ENCODE measurements around the gene SLX4.

SLX4 gene

DNA sequence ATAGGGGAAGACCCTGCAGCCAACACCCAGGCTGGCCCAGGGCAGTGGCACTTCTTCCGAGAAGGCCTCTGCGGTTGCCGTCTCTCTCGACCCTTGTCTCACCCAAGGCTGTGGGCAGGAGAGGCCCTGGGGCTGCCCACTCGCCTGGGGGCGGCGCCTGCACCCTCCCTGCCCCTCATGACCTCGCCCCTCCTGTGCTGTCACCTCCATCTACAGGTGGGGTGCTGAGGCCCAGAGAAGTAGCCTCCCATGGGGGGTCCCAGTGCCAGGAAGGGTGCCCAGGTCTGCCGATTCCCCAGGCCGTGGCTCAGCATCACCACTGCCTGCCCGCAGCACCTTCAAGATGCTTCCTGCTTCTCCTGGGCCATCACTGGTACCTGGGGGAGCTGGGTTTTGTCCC lies 35.2 kb downstream of the SLX4 start:
- peaks cover 7% of the 10 kb centered on the region for H3K36me3 Mint-ChIP-seq (ENCODE audit: low read depth)
- H3K27me3 Mint-ChIP-seq, result peaks cover 36% of the 10 kb centered on the region
- intact Hi-C loops (cut with micrococcal nuclease), result no loop called here

DNA sequence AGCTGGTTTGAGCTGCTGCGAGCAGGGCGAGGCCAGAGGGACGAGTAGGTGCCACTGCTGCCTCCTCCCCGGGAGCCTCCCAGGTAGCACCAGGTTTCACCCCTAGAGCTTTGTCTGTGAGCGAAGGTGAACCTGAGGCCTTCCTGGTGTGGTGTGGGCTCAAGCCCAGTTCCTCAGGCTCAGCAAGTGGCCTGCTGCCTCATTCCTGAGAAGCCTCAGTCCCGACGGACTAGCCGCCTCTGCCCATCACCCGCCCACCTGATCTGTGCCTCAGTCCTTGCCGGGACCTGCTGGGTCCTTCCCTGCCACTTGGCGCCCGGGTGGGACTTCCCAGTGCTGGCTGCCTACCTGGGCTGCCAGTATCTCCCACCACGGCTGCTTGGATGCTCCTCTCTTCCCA lies 35.9 kb downstream of the SLX4 start:
- peaks cover 3% of the 10 kb centered on the region for H3K36me3 Mint-ChIP-seq (ENCODE audit: low read depth)
- H3K4me3 Mint-ChIP-seq, result no peak overlapping the region
- H3K4me1 Mint-ChIP-seq (ENCODE audit: low read depth), result peaks cover 40% of the 10 kb centered on the region
- intact Hi-C loops (cut with micrococcal nuclease), result no loop called here
- H3K27ac Mint-ChIP-seq, result no peak overlapping the region
- H3K9me3 Mint-ChIP-seq, result peaks cover 9% of the 10 kb centered on the region
- H3K27me3 Mint-ChIP-seq, result peaks cover 35% of the 10 kb centered on the region

More for the DNA sequence above, 35.2 kb downstream of the SLX4 start:
- peaks cover 2% of the 10 kb centered on the region for H3K9me3 Mint-ChIP-seq
- no peak overlapping the region for H3K27ac Mint-ChIP-seq
- no peak overlapping the region for H3K4me3 Mint-ChIP-seq
- H3K4me1 Mint-ChIP-seq (ENCODE audit: low read depth), result peaks cover 47% of the 10 kb centered on the region

DNA sequence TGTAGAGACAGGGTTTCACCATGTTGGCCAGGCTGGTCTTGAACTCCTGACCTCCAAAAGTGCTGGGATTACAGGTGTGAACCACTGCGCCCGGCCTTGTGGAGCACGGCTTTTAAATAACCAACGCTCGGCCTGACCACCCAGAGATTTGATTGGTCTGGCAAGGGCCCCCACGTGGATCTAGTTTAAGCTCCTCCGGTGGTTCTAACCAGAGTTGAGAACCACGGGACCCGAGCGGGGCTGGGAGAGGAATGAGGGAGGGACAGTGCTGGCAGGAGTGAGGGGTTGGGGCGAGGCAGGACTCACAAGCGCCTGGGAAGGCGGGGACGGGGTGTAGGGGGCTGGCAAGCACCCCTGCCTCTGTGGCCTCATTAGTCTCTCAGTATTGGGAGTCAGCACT lies 37.2 kb downstream of the SLX4 start:
- peaks cover 35% of the 10 kb centered on the region for H3K27me3 Mint-ChIP-seq
- H3K27ac Mint-ChIP-seq, result no peak overlapping the region
- H3K36me3 Mint-ChIP-seq (ENCODE audit: low read depth), result peaks cover 7% of the 10 kb centered on the region
- H3K4me1 Mint-ChIP-seq (ENCODE audit: low read depth), result peaks cover 27% of the 10 kb centered on the region
- H3K9me3 Mint-ChIP-seq, result peaks cover 15% of the 10 kb centered on the region
- no peak overlapping the region for H3K4me3 Mint-ChIP-seq
- intact Hi-C loops (cut with micrococcal nuclease), result no loop called here

DNA sequence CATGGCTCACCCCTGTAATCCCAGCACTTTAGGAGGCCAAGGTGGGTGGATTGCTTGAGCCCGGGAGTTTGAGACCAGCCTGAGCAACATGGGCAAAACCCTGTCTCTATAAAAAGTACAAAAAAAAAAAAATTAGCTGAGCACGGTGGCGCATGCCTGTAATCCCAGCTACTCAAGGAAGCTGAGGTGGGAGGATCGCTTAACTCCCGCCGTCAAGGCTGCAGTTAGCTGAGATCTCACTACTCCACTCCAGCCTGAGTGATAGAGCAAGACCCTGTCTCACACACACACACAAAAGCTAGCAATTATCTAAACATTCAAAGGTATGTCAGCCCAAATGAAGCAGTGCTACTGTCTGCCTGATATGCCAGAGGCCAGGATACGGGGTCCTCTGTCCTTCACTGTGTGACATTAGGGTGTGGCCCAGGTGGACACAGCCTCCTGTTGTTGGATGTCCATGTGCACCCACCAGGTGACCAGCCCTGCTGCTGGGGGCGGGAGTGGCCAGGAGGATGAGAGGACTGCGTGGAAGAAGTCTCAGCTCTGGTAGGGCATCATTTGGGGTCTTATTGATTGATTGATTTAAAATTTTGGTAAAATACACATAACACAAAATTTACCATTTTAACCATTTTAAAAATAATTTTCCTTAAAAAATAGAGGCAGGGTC lies 38.1 kb downstream of the SLX4 start:
- Mint-ChIP-seq H3K27ac (no peak overlapping the region), H3K4me3 (no peak overlapping the region)

DNA sequence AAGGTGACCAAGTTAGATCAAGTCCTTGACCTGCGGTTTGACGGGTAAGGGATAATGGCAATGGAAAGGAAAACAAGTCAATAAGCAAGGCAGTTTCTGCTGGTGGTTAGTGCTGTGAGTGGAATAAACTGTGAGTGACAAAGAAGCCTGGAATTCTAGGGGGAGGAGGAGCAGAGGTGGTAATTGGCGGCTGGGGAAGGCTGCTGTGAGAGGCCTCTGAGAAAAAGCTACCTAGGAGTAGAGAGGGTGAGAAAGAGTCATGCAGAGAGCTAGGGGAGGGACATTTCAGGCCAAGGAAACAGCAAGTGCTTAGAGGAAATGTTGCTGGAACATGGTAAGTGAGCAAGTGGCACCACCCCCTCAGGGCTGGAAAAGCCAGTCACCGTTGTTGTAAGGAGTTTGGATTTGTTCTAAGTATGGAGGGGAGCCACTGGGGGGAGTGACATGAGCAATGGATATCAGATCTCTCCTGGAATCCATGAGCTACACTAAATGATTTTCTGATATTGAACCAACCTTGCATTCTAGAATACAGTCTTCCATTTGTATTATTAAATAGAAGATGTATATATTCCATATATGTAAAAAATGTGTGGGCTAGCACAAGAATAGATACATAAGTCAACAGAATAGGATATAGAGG lies 40.9 kb downstream of the SLX4 start:
- no peak overlapping the region for H3K4me3 Mint-ChIP-seq
- peaks cover 8% of the 10 kb centered on the region for H3K27me3 Mint-ChIP-seq
- H3K4me1 Mint-ChIP-seq (ENCODE audit: low read depth), result no peaks in the 10 kb centered on the region
- H3K27ac Mint-ChIP-seq, result no peak overlapping the region
- H3K9me3 Mint-ChIP-seq, result peaks cover 15% of the 10 kb centered on the region
- intact Hi-C loops (cut with micrococcal nuclease), result no loop called here
- peaks cover 7% of the 10 kb centered on the region for H3K36me3 Mint-ChIP-seq (ENCODE audit: low read depth)

More for the DNA sequence above, 38.1 kb downstream of the SLX4 start:
- peaks cover 18% of the 10 kb centered on the region for H3K4me1 Mint-ChIP-seq (ENCODE audit: low read depth)
- peaks cover 15% of the 10 kb centered on the region for H3K9me3 Mint-ChIP-seq
- peaks cover 30% of the 10 kb centered on the region for H3K27me3 Mint-ChIP-seq
- peaks cover 7% of the 10 kb centered on the region for H3K36me3 Mint-ChIP-seq (ENCODE audit: low read depth)
- intact Hi-C loops (cut with micrococcal nuclease), result no loop called here

DNA sequence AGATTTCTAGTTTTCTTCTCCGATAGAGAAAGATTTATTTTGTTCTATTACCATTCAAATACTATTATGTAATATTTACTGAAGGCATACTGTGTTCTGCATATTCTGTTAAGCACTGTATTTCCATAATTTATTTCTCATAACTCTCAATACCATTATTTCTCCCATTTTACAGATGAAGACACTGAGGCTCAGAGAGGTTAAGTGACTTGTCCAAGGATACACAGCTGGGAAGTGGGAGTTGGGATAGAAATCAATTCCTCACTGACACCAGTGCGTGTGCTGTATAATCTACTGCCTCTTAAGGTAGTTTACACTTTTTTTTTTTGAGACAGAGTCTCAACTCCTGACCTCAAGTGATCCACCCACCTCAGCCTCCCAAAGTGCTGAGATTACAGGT lies 41.6 kb downstream of the SLX4 start:
- intact Hi-C loops (cut with micrococcal nuclease), result no loop called here
- H3K9me3 Mint-ChIP-seq, result peaks cover 15% of the 10 kb centered on the region
- H3K27me3 Mint-ChIP-seq, result peaks cover 6% of the 10 kb centered on the region
- H3K4me1 Mint-ChIP-seq (ENCODE audit: low read depth), result no peaks in the 10 kb centered on the region
- H3K4me3 Mint-ChIP-seq, result no peak overlapping the region
- H3K27ac Mint-ChIP-seq, result no peak overlapping the region
- peaks cover 7% of the 10 kb centered on the region for H3K36me3 Mint-ChIP-seq (ENCODE audit: low read depth)

DNA sequence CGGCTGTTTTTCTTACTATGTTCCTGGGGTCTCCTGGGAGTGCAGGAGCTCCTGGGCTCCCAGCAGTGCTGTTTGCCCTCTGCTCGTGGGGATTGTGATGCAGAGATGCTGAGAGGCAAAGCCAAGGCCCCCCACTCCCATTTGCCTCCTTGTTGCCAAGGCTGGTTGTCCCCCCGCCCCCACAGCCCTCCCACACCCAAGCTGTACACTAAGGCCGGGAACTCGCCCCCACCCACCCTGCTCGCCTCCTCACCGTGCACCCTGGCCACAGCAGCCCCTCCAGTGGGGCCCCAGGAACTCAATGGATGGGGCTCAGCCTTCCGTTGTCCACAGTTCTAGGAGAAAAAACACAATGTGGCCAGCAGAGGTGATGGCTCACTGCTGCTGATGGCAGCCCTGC lies 44.4 kb downstream of the SLX4 start:
- Mint-ChIP-seq H3K27me3 (peaks cover 4% of the 10 kb centered on the region), H3K9me3 (peaks cover 15% of the 10 kb centered on the region), H3K4me1 (ENCODE audit: low read depth) (no peaks in the 10 kb centered on the region), H3K27ac (no peak overlapping the region), H3K36me3 (ENCODE audit: low read depth) (peaks cover 7% of the 10 kb centered on the region), H3K4me3 (no peak overlapping the region)
- intact Hi-C loops (cut with micrococcal nuclease), result no loop called here

DNA sequence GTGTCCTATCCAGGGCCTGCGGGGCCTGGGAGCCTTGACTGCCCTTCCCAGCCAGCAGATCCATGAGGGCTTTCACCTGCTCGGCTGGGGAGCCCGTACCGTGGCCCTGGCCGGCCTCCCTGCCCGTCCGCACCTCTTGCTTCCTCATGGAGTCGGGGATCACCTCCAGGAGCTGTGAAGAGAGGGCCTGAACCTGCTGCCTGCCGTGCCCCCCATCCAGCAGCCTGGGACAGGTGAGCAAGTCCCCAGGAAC lies 46.6 kb downstream of the SLX4 start:
- no peaks in the 10 kb centered on the region for H3K4me1 Mint-ChIP-seq (ENCODE audit: low read depth)
- no peaks in the 10 kb centered on the region for H3K36me3 Mint-ChIP-seq (ENCODE audit: low read depth)
- no peak overlapping the region for H3K4me3 Mint-ChIP-seq
- no peaks in the 10 kb centered on the region for H3K9me3 Mint-ChIP-seq
- H3K27ac Mint-ChIP-seq, result no peak overlapping the region
- peaks cover 4% of the 10 kb centered on the region for H3K27me3 Mint-ChIP-seq
- intact Hi-C loops (cut with micrococcal nuclease), result no loop called here

DNA sequence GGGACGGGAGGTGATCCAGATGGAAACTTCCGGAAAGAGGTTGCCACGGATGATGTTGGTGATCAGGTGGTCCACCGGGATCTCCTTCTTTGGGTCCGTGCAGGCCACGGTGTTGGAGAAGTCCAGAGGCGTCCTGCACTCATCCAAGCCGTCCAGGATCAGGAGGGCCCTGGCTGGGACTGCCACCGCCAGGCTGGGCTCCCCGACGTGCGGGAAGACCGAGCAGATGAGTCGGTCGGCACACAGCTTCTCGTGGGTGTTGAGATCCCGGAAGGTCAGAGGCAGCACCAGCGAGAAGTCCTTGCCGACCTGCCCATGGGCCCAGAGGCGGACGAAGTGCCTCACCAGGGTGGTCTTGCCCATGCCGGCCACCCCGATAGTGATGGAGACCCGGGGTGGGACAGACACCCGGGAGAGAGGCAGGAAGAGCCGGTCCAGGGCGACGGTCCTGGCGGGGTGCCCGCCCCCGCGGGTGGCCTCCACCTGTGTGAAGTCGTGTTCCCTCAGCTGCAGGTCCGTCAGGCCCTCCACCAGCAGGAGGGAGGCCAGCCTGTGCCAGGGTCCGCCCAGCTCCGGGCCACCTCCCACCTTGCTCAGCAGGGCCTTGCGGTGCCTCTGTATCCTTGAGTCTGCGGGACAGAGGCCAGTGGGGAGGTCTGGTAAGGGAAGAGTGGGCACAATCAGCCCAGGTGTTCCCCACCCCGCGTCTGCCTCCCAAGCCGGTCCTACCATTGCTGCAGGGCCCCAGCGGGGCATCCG lies 47.1 kb downstream of the SLX4 start:
- H3K4me1 Mint-ChIP-seq (ENCODE audit: low read depth), result no peaks in the 10 kb centered on the region
- no peak overlapping the region for H3K27ac Mint-ChIP-seq
- peaks cover 4% of the 10 kb centered on the region for H3K27me3 Mint-ChIP-seq
- H3K4me3 Mint-ChIP-seq, result no peak overlapping the region
- no peaks in the 10 kb centered on the region for H3K36me3 Mint-ChIP-seq (ENCODE audit: low read depth)
- H3K9me3 Mint-ChIP-seq, result no peaks in the 10 kb centered on the region
- intact Hi-C loops (cut with micrococcal nuclease), result no loop called here

DNA sequence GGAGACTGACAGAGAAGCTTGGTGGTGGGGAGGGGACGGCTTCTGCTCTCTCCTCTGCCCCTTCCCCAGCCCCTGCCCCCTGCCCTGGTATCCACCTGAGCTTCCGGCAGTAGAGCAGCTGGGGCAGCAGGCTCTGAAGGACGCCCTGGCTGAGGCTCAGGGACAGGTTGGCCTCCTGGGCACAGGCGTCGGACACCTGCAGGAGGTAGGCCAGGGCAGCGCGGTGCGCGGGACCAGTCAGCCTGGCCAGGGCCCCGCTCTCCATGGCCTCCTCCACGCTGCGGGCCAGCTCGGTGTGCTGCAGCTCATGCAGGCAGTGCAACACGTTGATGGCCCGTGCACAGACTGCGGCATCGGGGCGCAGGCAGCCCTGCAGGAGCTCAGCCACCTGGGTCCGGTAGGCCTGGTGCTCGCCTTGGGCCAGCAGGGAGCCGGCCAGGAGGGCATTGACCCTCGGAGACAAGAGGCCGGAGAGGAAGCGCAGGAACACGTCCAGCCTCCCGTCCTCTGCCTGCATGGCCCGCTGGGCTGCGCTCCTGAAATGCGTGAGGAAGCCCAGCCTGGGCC lies 48.4 kb downstream of the SLX4 start:
- no peaks in the 10 kb centered on the region for H3K36me3 Mint-ChIP-seq (ENCODE audit: low read depth)
- no peaks in the 10 kb centered on the region for H3K4me1 Mint-ChIP-seq (ENCODE audit: low read depth)
- no peak overlapping the region for H3K27ac Mint-ChIP-seq
- intact Hi-C loops (cut with micrococcal nuclease), result no loop called here
- peaks cover 4% of the 10 kb centered on the region for H3K27me3 Mint-ChIP-seq
- no peaks in the 10 kb centered on the region for H3K9me3 Mint-ChIP-seq
- H3K4me3 Mint-ChIP-seq, result no peak overlapping the region

DNA sequence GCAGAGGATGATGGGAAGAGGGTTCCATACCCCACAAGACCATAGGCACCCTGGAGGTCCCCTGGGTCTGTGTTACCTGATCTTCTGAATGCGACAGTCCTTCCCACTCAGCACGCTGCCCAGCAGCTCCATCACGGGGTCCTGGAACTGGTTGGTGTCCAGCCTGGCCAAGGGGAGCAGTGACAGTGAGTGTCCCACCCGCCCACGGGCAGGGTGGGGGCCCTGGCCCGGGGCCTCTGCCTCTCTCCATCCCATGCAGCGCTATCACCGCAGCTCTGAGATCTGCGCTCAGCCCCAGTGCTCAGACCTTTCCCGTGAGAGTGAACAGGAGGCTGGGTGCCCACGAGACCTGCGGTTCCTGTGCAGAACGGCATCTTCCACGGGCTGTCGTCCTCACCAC lies 49.8 kb downstream of the SLX4 start:
- Mint-ChIP-seq H3K9me3 (no peaks in the 10 kb centered on the region), H3K4me3 (no peak overlapping the region), H3K27me3 (no peaks in the 10 kb centered on the region), H3K4me1 (ENCODE audit: low read depth) (no peaks in the 10 kb centered on the region), H3K36me3 (ENCODE audit: low read depth) (no peaks in the 10 kb centered on the region), H3K27ac (no peak overlapping the region)
- intact Hi-C loops (cut with micrococcal nuclease), result no loop called here

DNA sequence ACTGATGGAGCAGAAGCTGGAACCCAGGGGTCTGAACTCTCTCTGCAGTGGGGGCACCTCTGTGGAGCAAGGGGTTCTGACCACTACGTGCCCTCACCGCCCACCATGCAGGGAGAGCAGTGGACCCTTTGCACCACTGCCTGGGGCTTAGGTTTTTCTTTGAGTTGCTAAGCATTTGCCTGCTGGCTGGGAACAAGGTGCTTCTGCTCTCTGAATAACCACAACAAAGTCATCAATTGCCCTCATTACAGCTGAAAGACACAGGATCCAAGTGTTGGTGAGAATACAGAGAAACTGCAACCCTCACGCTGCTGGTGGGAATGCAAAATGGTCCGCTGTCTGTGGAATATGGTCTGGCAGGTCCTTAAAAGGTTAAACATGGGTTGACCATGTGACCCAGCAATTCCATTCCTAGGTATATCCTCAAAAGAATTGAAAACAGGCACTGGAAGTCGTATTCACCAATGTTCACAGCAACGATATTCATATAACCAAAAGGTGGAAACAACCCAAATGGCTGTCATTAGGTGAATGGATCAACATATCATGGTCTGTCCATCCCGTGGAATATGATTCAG lies 57.0 kb downstream of the SLX4 start:
- Mint-ChIP-seq H3K27me3 (peaks cover 7% of the 10 kb centered on the region), H3K27ac (no peak overlapping the region), H3K4me3 (no peak overlapping the region), H3K36me3 (ENCODE audit: low read depth) (no peaks in the 10 kb centered on the region), H3K4me1 (ENCODE audit: low read depth) (no peaks in the 10 kb centered on the region), H3K9me3 (peaks cover 15% of the 10 kb centered on the region)
- intact Hi-C loops (cut with micrococcal nuclease), result no loop called here

DNA sequence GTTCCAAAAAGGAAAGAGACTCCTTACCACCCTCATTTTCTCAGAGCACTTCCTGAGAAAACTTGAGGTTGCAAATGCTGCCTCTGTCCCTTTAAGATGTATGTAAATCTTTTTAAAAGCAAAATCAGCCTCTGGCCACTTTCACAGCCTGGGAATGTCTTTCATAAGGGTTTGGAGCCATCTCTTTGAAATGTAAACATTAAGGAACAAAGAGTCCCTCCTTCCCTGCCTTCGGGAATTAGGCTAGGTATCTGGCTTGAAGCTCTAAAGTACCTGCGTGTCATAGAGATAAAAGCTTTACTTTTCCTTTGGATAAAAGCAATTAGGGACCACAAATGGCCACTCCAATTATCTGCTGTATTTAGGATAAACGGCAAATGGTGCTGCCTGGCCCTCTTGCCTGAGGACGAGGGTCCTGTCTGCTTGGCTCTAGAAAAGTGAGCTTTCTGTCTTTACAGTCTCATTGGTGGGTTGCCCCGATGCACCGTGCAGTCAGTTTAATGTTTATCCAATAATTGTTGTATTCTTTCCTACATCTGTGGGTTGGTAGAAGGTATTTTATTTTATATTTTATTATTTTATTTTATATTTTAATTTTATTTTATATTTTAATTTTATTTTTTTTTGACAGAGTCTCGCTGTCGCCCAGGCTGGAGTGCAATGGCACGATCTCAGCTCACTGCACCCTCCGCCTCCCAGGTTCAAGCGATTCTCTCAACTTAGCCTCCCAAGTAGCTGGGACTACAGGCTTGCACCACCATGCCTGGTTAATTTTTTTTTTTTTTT lies 58.1 kb downstream of the SLX4 start:
- Mint-ChIP-seq H3K9me3 (peaks cover 15% of the 10 kb centered on the region), H3K4me3 (no peak overlapping the region), H3K27me3 (peaks cover 11% of the 10 kb centered on the region), H3K36me3 (ENCODE audit: low read depth) (no peaks in the 10 kb centered on the region), H3K27ac (no peak overlapping the region), H3K4me1 (ENCODE audit: low read depth) (peaks cover 10% of the 10 kb centered on the region)
- intact Hi-C loops (cut with micrococcal nuclease), result no loop called here

Data from dendritic cell treated with granulocyte-macrophage colony-stimulating factor and Interleukin-4, amounts not matched to agents 40 ng/mL and 50 ng/mL, for 4 days (primary cell).